Erythroblast (primary cell): Measurements from ENCODE around the gene C1QTNF8.

ENCODE experiments used
- GATA1 ChIP-seq: IDR thresholded peaks from 2 replicates; pipeline ENCODE4 v1.6.1; 2011; ENCODE audit warnings: low read depth, mild to moderate bottlenecking, control low read depth, low read length, moderate library complexity
- POLR2A ChIP-seq: IDR thresholded peaks from 2 replicates; pipeline ENCODE4 v1.6.1; 2011; ENCODE audit warnings: mild to moderate bottlenecking, low read length

DNA sequence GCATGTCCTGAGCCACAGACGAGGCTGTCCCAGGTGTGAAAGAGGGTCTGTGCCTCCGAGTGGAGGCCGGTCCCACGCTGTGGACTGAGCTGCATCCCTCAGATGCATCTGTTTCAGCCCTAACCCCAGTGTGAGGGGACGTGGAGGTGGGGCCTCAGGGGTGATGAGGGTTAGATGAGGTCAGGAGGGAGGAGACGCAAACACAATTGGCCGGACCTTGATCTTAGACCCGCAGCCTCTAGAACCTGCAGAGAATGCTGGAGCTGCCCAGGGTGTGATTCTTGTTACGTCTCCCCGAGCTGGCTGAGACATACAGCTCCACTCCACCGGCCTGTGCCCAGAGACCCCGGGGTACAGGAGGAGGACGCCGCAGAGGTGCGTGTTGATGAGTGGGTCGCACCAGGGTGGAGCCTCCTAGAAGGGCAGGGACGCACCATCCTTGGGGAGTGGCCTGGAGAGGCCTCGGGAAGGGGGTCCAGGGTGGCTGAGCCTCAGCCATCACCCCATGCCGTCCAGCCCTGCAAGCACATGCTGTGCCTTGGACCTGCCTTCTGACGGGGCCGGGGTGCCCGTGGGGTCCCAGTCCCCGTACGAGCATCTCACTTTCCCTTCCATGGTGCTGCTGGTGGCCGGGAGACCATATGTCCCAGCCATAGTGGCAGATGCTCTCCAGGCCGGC is 16.6 kb upstream of the C1QTNF8 start:
- TF ChIP-seq POLR2A: no peak
- TF ChIP-seq GATA1: no peak
